ENCODE measurements around the gene RNF128. TPM values are rescaled to one million over a fixed set of nuclear protein-coding genes. Genes with fewer than 3 reads are reported as not detected.

Gene RNF128
- 1.1 and 1.6 TPM in 2 replicates for total RNA-seq (ENCODE audit: low replicate concordance)

DNA sequence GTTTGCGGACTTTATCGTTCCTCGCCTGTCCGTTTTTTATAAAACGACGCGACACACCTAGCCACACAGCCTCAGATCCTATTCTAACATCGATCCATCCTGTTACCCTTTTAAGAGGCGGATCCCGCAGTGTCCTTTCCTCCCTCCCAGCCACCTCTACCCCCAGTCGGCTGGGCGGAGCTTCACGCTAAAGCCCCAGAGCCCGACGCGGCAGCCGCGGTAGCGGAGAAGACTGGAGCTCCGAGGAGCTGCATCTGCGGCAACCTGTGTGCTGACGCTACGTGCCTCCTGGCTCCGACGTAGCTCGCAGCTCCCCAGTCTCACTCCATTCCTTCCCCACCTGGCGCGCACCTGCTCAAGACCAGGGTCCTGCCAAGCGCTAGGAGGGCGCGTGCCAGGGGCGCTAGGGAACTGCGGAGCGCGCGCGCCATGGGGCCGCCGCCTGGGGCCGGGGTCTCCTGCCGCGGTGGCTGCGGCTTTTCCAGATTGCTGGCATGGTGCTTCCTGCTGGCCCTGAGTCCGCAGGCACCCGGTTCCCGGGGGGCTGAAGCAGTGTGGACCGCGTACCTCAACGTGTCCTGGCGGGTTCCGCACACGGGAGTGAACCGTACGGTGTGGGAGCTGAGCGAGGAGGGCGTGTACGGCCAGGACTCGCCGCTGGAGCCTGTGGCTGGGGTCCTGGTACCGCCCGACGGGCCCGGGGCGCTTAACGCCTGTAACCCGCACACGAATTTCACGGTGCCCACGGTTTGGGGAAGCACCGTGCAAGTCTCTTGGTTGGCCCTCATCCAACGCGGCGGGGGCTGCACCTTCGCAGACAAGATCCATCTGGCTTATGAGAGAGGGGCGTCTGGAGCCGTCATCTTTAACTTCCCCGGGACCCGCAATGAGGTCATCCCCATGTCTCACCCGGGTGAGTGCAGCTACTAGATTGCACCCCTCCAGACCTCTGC, at the start of gene RNF128:
RNF128 (plus strand) TSS at position 217 of the 953 bp plus-strand sequence; CDS start at position 430, 213 bp downstream.

DNA sequence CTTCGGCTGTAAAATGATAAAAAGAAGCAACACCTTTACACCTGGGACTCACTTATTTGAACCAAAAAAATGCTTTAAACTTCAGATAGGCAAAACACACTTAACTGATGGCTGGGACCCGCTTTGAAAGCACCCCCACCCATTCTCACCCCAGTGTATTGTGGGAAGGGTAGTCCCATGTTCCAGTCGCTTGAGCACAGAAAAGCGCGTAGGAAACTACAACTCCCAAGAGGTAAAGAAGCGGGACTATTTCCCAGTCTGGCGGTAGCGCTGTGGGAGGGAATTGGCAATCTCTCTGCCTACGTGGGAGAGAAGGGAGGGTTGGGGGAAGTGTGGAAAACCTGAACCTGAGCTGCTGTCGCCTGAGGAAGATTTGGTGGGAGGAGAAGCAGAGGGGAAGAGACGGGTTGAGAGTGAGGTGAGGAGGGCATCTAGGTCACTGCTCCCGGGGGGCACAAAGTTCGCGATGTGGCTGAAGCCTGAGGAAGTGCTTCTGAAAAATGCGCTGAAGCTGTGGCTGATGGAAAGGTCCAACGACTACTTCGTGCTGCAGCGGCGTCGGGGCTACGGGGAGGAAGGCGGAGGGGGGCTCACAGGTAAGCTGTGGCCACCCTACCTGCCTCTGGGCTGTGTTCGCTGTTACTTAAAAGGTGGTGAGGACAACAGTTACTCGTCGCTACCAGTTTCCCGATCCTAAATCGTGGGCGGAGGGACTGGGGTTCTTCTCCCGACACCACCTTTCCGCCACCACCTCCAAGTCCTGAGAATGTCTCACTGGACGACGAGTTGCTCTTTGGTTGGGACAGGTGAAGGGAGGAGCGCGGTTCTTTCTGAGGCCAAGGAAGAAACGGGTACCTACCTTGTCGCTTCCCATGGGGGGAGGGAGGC, 76.1 kb downstream of the RNF128 start, which contains the start of gene TBC1D8B:
TBC1D8B (plus strand) TSS at position 286 of the 888 bp plus-strand sequence; CDS start at position 467, 181 bp downstream.

Other genes with a start within 250 kb of the RNF128 start
- gene RADX, start 114.7 kb upstream of the RNF128 start, total RNA-seq (ENCODE audit: low replicate concordance): 0.59 and 1.7 TPM in 2 replicates
- gene TBC1D8B, start 76.0 kb downstream of the RNF128 start, total RNA-seq (ENCODE audit: low replicate concordance): 6.6 and 12.1 TPM in 2 replicates
- gene RIPPLY1, start 176.6 kb downstream of the RNF128 start, total RNA-seq (ENCODE audit: low replicate concordance): not detected in 2 replicates
- under 0.01 TPM in 1 of 2 replicates, not detected in the other for gene CLDN2, start 193.7 kb downstream of the RNF128 start, total RNA-seq (ENCODE audit: low replicate concordance)